Measurements from ENCODE around the gene MAG. TPM values are rescaled to one million over a fixed set of nuclear protein-coding genes. Genes with fewer than 3 reads are reported as not detected.

MAG gene
- total RNA-seq, 2 donors from 2014 or later: 0.61 to 1.7 TPM

DNA sequence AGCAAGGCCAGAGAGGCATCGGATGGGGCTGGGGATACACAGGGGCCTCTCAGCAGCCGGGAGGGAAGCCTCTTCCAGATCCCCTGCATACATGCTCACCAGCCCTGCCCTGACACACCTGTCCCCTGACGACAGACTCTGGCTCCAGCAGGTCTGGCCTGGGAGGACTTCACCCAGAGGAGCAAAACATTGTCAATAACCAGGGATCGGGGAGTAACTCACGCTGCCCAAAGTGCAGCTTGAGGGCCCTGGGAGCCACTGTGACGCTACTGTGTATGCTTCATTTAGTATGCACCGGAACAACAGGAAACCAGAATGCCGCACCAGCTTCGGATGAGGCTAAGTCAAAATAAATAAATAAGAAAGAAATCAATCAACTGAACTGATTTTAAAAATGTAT, 24.6 kb downstream of the MAG start:
- Mint-ChIP-seq H3K9me3 (no peaks in the 10 kb centered on the region), H3K36me3 (no peaks in the 10 kb centered on the region), H3K27ac (no peak overlapping the region)
- ATAC-seq: no peak
- DNase-seq (ENCODE audit: low spot score in 2 of 2): no peak

GRCh38 chr19:35317464-35318043, 25.6 kb downstream of the MAG start:
- ATAC-seq: no peak
- no peaks in the 10 kb centered on the region for H3K36me3 Mint-ChIP-seq
- H3K9me3 Mint-ChIP-seq: no peaks in the 10 kb centered on the region
- DNase-seq (ENCODE audit: low spot score in 2 of 2): no peak
- H3K27ac Mint-ChIP-seq: no peak overlapping the region

DNA sequence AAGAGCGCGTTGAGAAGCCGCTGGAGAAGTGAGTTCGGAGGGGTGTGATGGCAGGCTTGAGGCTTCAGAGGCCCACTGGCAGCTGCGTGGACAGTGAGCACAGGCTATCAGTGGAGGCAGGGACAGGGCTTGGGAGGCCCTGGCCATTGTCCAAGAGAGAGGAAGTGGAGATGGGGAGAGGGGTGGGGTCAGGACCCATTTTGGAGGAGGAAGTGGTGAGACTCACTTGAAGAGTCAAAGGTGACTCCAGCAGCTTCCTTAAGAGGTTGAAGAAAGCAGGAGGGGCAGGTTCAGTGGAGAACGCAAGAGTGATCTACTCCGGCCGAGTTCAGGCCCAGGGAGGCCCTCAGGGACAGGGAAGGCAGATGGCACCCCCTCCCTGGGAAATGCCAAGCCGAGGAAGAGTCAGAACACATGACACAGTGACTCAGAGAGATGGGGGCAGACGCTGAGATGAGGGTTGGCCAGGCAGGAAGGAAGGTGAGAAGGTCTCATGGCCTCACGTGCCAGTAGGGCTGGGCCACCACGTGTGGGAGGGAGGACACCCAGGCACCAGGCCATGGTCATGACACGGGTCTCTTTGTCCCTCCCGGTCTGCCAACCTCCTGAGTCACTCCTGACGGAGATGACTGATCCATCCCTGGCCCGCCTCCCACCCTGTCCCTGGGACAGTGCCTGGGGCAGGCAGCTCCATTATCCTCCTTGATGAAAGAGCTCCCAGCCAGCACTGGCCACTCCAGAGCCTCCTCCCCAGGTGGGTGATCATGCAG, 26.9 kb downstream of the MAG start:
- Mint-ChIP-seq H3K27ac (peak overlapping the region; percentile 7 to 28), H3K36me3 (no peaks in the 10 kb centered on the region), H3K9me3 (no peaks in the 10 kb centered on the region)
- DNase-seq (ENCODE audit: low spot score in 2 of 2) (no peak), ATAC-seq (peak in 1 of 2 donors; percentile 85)

DNA sequence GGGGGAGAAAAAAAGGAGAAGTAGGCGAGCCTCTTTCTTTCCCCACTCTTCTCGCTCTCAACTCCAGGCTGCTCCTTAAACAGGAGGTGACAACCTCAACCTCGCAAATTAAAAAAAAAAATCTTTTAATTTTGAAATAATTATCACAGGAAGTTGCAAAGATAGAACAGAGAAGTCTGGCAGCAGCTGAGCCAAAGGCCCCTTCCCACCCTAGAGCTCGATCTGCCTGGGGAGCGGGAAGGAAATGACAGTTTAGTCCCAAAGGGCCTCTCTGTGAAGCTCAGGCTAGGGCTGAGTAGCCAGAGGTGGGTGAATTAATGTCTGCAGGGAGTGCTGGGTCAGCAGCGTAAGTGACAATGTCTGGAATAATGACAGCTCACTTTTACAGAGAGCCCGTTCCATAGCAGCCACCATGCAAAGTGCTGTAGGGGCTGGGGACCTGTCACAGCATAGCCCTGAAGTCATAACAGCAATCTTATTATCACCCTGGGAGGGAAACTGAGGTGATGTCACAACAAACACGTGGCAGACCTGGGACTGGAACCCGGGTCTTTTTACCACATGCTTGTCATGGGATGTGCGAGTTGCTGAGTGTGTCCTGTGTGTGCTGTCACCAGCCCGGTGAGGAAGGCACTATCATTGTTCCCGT, 28.2 kb downstream of the MAG start:
- no peak for ATAC-seq
- DNase-seq (ENCODE audit: low spot score in 2 of 2): no peak
- H3K36me3 Mint-ChIP-seq: no peaks in the 10 kb centered on the region
- no peak overlapping the region for H3K27ac Mint-ChIP-seq
- H3K9me3 Mint-ChIP-seq: no peaks in the 10 kb centered on the region

DNA sequence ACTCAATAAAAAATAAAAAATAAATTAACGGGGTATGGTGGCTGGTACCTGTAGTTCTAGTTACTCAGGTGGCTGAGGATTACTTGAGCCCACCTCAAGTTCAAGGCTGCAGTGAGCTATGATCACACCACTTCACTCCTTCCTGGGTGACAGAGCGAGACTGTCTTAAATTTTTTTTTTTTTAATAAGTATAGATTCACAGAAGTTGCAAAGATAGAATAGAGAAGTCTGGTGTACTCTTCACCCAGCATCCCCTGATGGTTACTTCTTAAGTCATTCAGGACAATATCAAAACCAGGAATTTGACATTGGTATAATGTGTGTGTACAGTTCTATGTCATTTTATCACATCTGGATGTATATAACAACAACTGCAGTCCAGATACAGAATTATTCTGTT, 29.3 kb downstream of the MAG start:
- H3K27ac Mint-ChIP-seq: no peak overlapping the region
- ATAC-seq: no peak

GRCh38 chr19:35322014-35322413, 30.1 kb downstream of the MAG start:
- ATAC-seq (no peak), DNase-seq (ENCODE audit: low spot score in 2 of 2) (no peak)
- H3K36me3 Mint-ChIP-seq: no peaks in the 10 kb centered on the region
- no peak overlapping the region for H3K27ac Mint-ChIP-seq
- no peaks in the 10 kb centered on the region for H3K9me3 Mint-ChIP-seq

More for the DNA sequence above, 29.3 kb downstream of the MAG start:
- no peak for DNase-seq (ENCODE audit: low spot score in 2 of 2)
- Mint-ChIP-seq H3K9me3 (no peaks in the 10 kb centered on the region), H3K36me3 (no peaks in the 10 kb centered on the region)

GRCh38 chr19:35327642-35328041, 35.7 kb downstream of the MAG start:
- H3K9me3 Mint-ChIP-seq: no peaks in the 10 kb centered on the region
- H3K27ac Mint-ChIP-seq: peak overlapping the region in 1 of 2 donors; percentile 10
- H3K36me3 Mint-ChIP-seq: peaks cover 0 to 6% of the 10 kb centered on the region in 2 donors
- no peak for DNase-seq (ENCODE audit: low spot score in 2 of 2)
- no peak for ATAC-seq

- DNase-seq (ENCODE audit: low spot score in 2 of 2): no peak
- no peaks in the 10 kb centered on the region for H3K9me3 Mint-ChIP-seq
- peak; percentile 55 to 75 for ATAC-seq
- H3K36me3 Mint-ChIP-seq: peaks cover 0 to 10% of the 10 kb centered on the region in 2 donors
- H3K27ac Mint-ChIP-seq: peak within 1 kb of the TSS in 1 of 2 donors; percentile 62
These were observed 36.9 kb downstream of the MAG start, which contains the start of gene CD22 for GRCh38 chr19:35328851-35329285. Gene CD22, plus strand, starts transcription at chr19:35329187. Its CDS starts 2,854 bp downstream, at chr19:35332041.

DNA sequence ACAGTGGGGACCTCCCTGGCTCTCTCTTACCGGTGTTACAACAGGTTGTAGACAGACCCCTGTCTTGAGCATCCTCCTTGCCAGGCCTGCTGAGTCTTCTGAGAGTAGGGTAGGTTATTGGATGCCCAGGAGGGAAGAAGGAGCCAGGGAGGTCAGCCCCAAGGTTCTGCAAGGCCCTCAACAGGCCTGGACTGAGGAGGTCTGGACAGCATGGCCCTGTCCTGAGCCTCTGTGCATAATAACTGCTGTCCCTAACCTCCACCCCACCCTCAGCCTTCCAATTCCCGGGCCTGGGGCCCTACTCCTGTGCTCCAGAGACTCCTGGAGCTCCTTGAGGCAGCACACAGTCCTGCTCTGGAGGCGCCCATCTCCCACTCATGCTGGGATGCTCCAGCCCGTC, 37.4 kb downstream of the MAG start:
- Mint-ChIP-seq H3K9me3 (no peaks in the 10 kb centered on the region), H3K27ac (no peak overlapping the region), H3K36me3 (peaks cover 0 to 12% of the 10 kb centered on the region in 2 donors)
- ATAC-seq: no peak
- no peak for DNase-seq (ENCODE audit: low spot score in 2 of 2)

GRCh38 chr19:35330475-35330874, 38.5 kb downstream of the MAG start:
- peaks cover 0 to 12% of the 10 kb centered on the region in 2 donors for H3K36me3 Mint-ChIP-seq
- no peaks in the 10 kb centered on the region for H3K9me3 Mint-ChIP-seq
- no peak for DNase-seq (ENCODE audit: low spot score in 2 of 2)

GRCh38 chr19:35331551-35332214, 39.7 kb downstream of the MAG start:
- no peak for ATAC-seq
- H3K9me3 Mint-ChIP-seq: no peaks in the 10 kb centered on the region

More at GRCh38 chr19:35330475-35330874, 38.5 kb downstream of the MAG start:
- H3K27ac Mint-ChIP-seq: no peak overlapping the region
- no peak for ATAC-seq

GRCh38 chr19:35332817-35333216, 40.9 kb downstream of the MAG start:
- ATAC-seq (peak; percentile 68 to 73), DNase-seq (ENCODE audit: low spot score in 2 of 2) (peak in 1 of 2 donors; percentile 39)
- peaks cover 0 to 12% of the 10 kb centered on the region in 2 donors for H3K36me3 Mint-ChIP-seq
- H3K27ac Mint-ChIP-seq: peak overlapping the region in 1 of 2 donors; percentile 23
- no peaks in the 10 kb centered on the region for H3K9me3 Mint-ChIP-seq

More at GRCh38 chr19:35331551-35332214, 39.7 kb downstream of the MAG start:
- DNase-seq (ENCODE audit: low spot score in 2 of 2): no peak
- peaks cover 0 to 12% of the 10 kb centered on the region in 2 donors for H3K36me3 Mint-ChIP-seq
- no peak overlapping the region for H3K27ac Mint-ChIP-seq

DNA sequence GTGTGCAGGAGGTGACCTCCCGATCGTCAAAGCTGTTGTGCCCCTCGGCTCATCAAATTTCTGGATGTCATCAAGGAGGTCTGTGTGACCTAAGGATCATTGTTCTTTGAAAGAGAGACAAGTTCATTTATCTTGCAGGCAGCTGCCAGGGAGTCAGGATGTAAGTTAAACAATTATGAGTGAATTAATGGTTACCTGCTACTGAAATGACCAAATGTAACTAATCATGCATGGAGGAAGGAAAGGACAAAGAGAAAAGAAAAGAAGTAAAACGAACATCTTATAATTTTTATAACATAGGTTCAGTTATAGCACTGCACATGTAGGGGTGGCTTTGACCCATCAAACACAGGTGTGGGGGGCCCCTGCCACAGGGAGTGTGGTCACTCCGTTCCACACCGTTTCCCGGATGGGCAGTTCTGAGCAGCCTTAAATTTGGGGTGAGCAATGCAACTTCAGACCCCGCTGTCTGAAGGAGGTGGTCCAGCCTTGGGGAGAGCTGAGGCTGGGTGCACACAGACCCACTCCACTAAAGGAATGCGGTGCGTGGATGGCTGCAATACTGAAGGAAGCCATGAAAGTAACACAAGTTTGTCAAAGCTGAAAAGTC, 42.3 kb downstream of the MAG start:
- peaks cover 0 to 12% of the 10 kb centered on the region in 2 donors for H3K36me3 Mint-ChIP-seq
- no peak for DNase-seq (ENCODE audit: low spot score in 2 of 2)
- ATAC-seq: no peak
- peak overlapping the region in 1 of 2 donors; percentile 67 for H3K27ac Mint-ChIP-seq
- H3K9me3 Mint-ChIP-seq: no peaks in the 10 kb centered on the region

DNA sequence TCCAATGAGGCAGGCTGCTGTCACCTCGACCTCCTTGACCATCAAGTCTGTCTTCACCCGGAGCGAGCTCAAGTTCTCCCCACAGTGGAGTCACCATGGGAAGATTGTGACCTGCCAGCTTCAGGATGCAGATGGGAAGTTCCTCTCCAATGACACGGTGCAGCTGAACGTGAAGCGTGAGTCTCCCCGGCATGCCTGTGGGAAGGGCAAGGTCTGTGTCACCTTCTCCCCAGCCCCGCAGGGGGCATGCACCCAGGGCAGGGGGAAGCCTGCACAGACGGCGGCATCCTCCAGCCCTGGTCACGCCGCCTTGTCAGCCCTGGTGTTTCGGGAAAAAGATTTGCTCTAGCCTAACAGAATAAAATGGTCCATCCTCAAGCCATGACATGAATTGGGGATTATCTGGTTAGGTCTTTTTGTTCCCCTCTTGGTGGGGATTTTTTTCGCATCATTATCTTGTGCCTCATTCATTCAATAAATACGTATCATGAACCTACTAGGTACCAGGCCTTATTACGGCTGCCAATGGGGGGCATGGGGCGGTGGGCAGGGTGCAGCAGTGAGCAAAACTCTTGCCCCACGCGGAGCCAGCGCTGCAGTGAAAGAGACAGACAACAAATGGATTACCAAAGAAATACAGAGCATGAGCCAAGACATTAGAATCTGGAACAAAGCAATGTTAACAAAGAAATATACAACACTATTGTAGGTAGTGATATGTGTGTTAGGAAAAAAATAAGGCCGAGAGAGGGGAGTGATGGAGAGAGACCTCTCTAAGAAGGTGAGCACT, 44.4 kb downstream of the MAG start:
- no peak for ATAC-seq
- DNase-seq (ENCODE audit: low spot score in 2 of 2): no peak
- Mint-ChIP-seq H3K27ac (peak overlapping the region; percentile 45 to 65), H3K36me3 (peaks cover 0 to 7% of the 10 kb centered on the region in 2 donors), H3K9me3 (no peaks in the 10 kb centered on the region)

DNA sequence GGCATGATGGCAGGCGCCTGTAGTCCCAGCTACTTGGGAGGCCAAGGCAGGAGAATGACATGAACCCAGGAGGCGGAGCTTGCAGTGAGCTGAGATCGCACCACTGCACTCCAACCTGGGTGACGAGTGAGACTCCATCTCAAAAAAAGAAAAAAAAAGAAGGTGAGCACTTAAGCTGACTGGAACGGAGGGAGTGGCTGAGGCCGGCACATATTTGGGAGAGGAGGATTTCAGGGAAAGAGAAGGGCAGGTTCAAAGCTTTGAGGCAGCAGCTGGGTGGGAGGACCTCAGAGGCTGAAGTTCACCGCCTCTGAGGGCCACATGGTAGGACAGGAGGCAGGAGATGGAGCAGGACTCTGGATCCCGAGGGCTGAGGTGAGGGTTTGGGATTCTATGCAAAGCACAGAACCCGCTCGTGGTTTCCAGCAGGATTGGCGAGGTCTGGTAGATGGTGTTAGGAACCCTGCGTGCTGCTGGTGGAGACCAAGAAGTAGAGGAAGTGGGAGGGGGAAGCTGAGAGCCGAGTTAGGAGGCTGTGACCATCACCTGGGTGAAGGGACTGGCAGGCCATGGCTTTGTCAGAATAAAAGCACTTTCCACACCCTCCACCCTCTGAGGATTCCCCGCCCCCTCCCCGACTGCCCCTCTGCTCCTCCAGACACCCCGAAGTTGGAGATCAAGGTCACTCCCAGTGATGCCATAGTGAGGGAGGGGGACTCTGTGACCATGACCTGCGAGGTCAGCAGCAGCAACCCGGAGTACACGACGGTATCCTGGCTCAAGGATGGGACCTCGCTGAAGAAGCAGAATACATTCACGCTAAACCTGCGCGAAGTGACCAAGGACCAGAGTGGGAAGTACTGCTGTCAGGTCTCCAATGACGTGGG, 45.4 kb downstream of the MAG start:
- H3K36me3 Mint-ChIP-seq: peaks cover 0 to 7% of the 10 kb centered on the region in 2 donors
- DNase-seq (ENCODE audit: low spot score in 2 of 2) (no peak), ATAC-seq (no peak)
- peak overlapping the region; percentile 45 to 70 for H3K27ac Mint-ChIP-seq
- no peaks in the 10 kb centered on the region for H3K9me3 Mint-ChIP-seq

Data from activated naive CD4-positive, alpha-beta T cell treated with anti-CD3 and anti-CD28 coated beads, Interleukin-2, amount 50 U/mL, for 72 hours (primary cell).